K562 (cell line): ENCODE measurements around the gene NFKBIA. TPM values are rescaled to one million over a fixed set of nuclear protein-coding genes. Genes with fewer than 3 reads are reported as not detected.

Experiments
- CREM ChIP-seq: IDR thresholded peaks from 2 replicates; pipeline ENCODE4 v1.6.1; 2014; ENCODE audit warnings: antibody characterized with exemption, low read depth
- EHMT2 ChIP-seq: fragments of 450-650 bp; IDR thresholded peaks from 2 replicates; pipeline ENCODE4 v1.6.1; 2018; ENCODE audit warnings: antibody characterized with exemption
- FOXA3 ChIP-seq, 2 experiments: fragments of 450-650 bp in 1 of 2; sonication (generic) in 1 of 2; formaldehyde crosslinking; IDR thresholded peaks in 1 of 2; conservative IDR thresholded peaks in 1 of 2; 2 replicates each; pipeline versions ENCODE4 v1.4.0 to v1.8.0; 2020 to 2022; ENCODE audit warnings: mild to moderate bottlenecking in 2 of 2, missing genetic modification reagents in 1 of 2
- FOXK2 ChIP-seq, 2 experiments: fragments of 450-650 bp; IDR thresholded peaks in 1 of 2; conservative IDR thresholded peaks in 1 of 2; 2 replicates each; pipeline ENCODE4 v1.6.1; 2016; ENCODE audit warnings: low read depth in 2 of 2, mild to moderate bottlenecking in 1 of 2
- HNRNPH1 ChIP-seq: fragments of 200-400 bp; formaldehyde crosslinking; optimal IDR thresholded peaks from 2 replicates; pipeline ENCODE3; 2017; ENCODE audit warnings: low read depth, mild to moderate bottlenecking, low read length, moderate library complexity
- MEIS2 ChIP-seq: fragments of 450-650 bp; IDR thresholded peaks from 2 replicates; pipeline ENCODE4 v1.6.1; 2014; ENCODE audit warnings: mild to moderate bottlenecking; ENCODE audit not compliant: partially characterized antibody
- MYC ChIP-seq, 2 experiments: fragments of 250-450 bp in 1 of 2; sonication (Bioruptor Pico) in 1 of 2; IDR thresholded peaks; 2 replicates each; pipeline versions ENCODE4 v1.5.1 to v1.6.1; 2012 to 2021; ENCODE audit warnings: low read depth in 2 of 2, borderline replicate concordance in 1 of 2, improper control_type of control experiment in 1 of 2, low read length in 1 of 2, mild to moderate bottlenecking in 1 of 2, moderate library complexity in 1 of 2
- NFYB ChIP-seq: IDR thresholded peaks from 2 replicates; pipeline ENCODE4 v1.6.1; 2011; ENCODE audit warnings: mild to moderate bottlenecking, moderate library complexity; ENCODE audit not compliant: insufficient read length; ENCODE audit errors: extremely low read depth
- NRF1 ChIP-seq, 2 experiments: fragments of 450-650 bp; IDR thresholded peaks in 1 of 2; conservative IDR thresholded peaks in 1 of 2; 2 replicates each; pipeline ENCODE4 v1.6.1; 2014; ENCODE audit warnings: mild to moderate bottlenecking in 2 of 2
- TEAD4 ChIP-seq, 2 experiments: sonication (generic) in 1 of 2; formaldehyde crosslinking in 1 of 2; IDR thresholded peaks; 2 replicates each; pipeline versions ENCODE4 v1.6.1 to v1.8.0; 2012 to 2022; ENCODE audit warnings: borderline replicate concordance in 1 of 2, inconsistent platforms in 1 of 2, low read length in 1 of 2, mild to moderate bottlenecking in 1 of 2, missing genetic modification reagents in 1 of 2
- TGIF2 ChIP-seq: sonication (generic); formaldehyde crosslinking; IDR thresholded peaks from 2 replicates; pipeline ENCODE4 v1.8.1; 2022; ENCODE audit warnings: mild to moderate bottlenecking, missing genetic modification reagents, moderate library complexity
- ZNF589 ChIP-seq: fragments of 200-800 bp; sonication (Bioruptor generic); IDR thresholded peaks from 2 replicates; pipeline ENCODE4 v1.6.1; 2016; ENCODE audit warnings: low read depth, missing genetic modification characterization, missing compliant biosample characterization
- polyA plus RNA-seq, 8 experiments: library from polyadenylated mRNA; depleted of rRNA in 4 of 8; stranded (reverse) in 5 of 8; unstranded in 3 of 8; fragments of >200 nt; fragmentation: Nextera tagmentation in 2 of 8; fragmentation: Illumina TruSeq in 1 of 8; extraction: Ambion mirVana in 2 of 8; extraction: Trizol in 1 of 8; gene quantifications; 2 replicates each; pipeline versions ENCODE4 v1.2.1 to v1.2.3, GENCODE V29; 2011 to 2014; ENCODE audit warnings: inconsistent platforms in 1 of 8, missing spikeins in 1 of 8
- total RNA-seq, 7 experiments: library from RNA; depleted of rRNA in 6 of 7; stranded (reverse); fragments of >200 nt in 6 of 7; fragmentation: Illumina TruSeq in 2 of 7; extraction: Trizol in 2 of 7; gene quantifications; 2 replicates each; pipeline versions ENCODE4 v1.2.1 to v1.2.3, GENCODE V29; 2011 to 2021; ENCODE audit warnings: low replicate concordance in 1 of 7
- TF ChIP-seq, protein P1 (sequence below), 3 experiments: fragments of 200-800 bp in 1 of 3; fragments of 250-450 bp in 1 of 3; fragments of 450-650 bp in 1 of 3; sonication (Bioruptor Pico) in 1 of 3; sonication (Bioruptor generic) in 1 of 3; formaldehyde crosslinking in 1 of 3; IDR thresholded peaks; 2 replicates each; pipeline versions ENCODE4 v1.6.1 to v1.8.0; 2016 to 2022; ENCODE audit warnings: mild to moderate bottlenecking in 2 of 3, missing genetic modification characterization in 2 of 3, missing compliant biosample characterization in 1 of 3, moderate library complexity in 1 of 3
- TF ChIP-seq, protein P2 (sequence below): fragments of 450-650 bp; IDR thresholded peaks from 2 replicates; pipeline ENCODE4 v1.6.1; 2016
- TF ChIP-seq, protein P3 (sequence below), 2 experiments: IDR thresholded peaks in 1 of 2; conservative IDR thresholded peaks in 1 of 2; 2 replicates each; pipeline ENCODE4 v1.6.1; 2016; ENCODE audit warnings: low read depth in 2 of 2, mild to moderate bottlenecking in 1 of 2, missing compliant biosample characterization in 1 of 2, missing genetic modification characterization in 1 of 2, moderate library complexity in 1 of 2

The NFKBIA gene
- total and polyA plus RNA-seq, 9 of the 15 experiments (the other 6 are each of a cell fraction or from before 2014, with no cell fraction given) = 6.9 to 31.8 (median 18.2) TPM

DNA sequence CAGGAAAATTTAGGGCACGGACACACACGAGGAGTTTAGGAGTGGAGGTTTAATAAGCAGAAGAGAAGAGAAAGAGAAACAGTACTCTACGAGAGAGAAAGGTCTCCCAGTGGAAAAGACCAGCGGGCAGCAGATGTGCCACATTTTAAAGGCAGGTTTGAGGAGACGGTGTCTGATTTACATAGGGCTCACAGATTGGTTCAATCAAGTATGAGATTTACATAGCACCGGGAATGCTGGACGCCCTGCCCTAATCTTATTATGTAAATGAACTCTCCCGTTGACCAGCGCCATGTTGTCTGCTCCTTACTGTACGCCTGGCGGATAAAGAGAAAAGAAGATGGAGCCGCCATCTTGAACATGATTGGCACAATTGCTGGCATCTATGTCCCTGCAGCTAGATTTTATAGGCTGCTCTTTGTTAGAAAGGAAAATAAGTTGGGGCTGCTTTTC lies 17.9 kb downstream of the NFKBIA start (continued):
- TF ChIP-seq, protein P1, sequence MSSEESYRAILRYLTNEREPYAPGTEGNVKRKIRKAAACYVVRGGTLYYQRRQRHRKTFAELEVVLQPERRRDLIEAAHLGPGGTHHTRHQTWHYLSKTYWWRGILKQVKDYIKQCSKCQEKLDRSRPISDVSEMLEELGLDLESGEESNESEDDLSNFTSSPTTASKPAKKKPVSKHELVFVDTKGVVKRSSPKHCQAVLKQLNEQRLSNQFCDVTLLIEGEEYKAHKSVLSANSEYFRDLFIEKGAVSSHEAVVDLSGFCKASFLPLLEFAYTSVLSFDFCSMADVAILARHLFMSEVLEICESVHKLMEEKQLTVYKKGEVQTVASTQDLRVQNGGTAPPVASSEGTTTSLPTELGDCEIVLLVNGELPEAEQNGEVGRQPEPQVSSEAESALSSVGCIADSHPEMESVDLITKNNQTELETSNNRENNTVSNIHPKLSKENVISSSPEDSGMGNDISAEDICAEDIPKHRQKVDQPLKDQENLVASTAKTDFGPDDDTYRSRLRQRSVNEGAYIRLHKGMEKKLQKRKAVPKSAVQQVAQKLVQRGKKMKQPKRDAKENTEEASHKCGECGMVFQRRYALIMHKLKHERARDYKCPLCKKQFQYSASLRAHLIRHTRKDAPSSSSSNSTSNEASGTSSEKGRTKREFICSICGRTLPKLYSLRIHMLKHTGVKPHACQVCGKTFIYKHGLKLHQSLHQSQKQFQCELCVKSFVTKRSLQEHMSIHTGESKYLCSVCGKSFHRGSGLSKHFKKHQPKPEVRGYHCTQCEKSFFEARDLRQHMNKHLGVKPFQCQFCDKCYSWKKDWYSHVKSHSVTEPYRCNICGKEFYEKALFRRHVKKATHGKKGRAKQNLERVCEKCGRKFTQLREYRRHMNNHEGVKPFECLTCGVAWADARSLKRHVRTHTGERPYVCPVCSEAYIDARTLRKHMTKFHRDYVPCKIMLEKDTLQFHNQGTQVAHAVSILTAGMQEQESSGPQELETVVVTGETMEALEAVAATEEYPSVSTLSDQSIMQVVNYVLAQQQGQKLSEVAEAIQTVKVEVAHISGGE (CRISPR knock-in tag; IDR thresholded peaks at IDR 0.05) = peak in 1 of 3 experiments; percentile 30; a peak in 1 of 6 replicates
- TF ChIP-seq CREM = peak; percentile 24; the same call in 1 of the 2 replicates
- peak; percentile 37 for TF ChIP-seq MEIS2
- peak; percentile 42 to 75; a peak in 3 of 4 replicates for TF ChIP-seq FOXK2 (conservative IDR thresholded peaks at IDR 0.05 in 1 of 2, IDR thresholded peaks at IDR 0.05 in 1 of 2; ENCODE audit: low read depth in 2 of 2)
- TF ChIP-seq TGIF2 (CRISPR knock-in tag) = no peak
- TF ChIP-seq FOXA3 (CRISPR knock-in tag; conservative IDR thresholded peaks at IDR 0.05 in 1 of 2, IDR thresholded peaks at IDR 0.05 in 1 of 2) = no peak
- TF ChIP-seq HNRNPH1 = no peak
- peak; percentile 64 for TF ChIP-seq TEAD4 (IDR thresholded peaks at IDR 0.05; ENCODE audit: low read length)
- TF ChIP-seq TEAD4 (CRISPR knock-in tag; IDR thresholded peaks at IDR 0.05; ENCODE audit: borderline replicate concordance) = no peak
- TF ChIP-seq, protein P2, sequence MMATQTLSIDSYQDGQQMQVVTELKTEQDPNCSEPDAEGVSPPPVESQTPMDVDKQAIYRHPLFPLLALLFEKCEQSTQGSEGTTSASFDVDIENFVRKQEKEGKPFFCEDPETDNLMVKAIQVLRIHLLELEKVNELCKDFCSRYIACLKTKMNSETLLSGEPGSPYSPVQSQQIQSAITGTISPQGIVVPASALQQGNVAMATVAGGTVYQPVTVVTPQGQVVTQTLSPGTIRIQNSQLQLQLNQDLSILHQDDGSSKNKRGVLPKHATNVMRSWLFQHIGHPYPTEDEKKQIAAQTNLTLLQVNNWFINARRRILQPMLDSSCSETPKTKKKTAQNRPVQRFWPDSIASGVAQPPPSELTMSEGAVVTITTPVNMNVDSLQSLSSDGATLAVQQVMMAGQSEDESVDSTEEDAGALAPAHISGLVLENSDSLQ = peak; percentile 76
- TF ChIP-seq EHMT2 = no peak
- TF ChIP-seq ZNF589 (CRISPR knock-in tag) = 0 out of 2 replicates have a peak, but pooled peaks have one; percentile 28
- TF ChIP-seq MYC (IDR thresholded peaks at IDR 0.05; ENCODE audit: low read depth, low read length) = 0 out of 2 replicates have a peak, but pooled peaks have one; percentile 20
- no peak for TF ChIP-seq MYC (CRISPR knock-in tag; IDR thresholded peaks at IDR 0.05; ENCODE audit: borderline replicate concordance, low read depth)
- TF ChIP-seq NRF1 (conservative IDR thresholded peaks at IDR 0.05 in 1 of 2, IDR thresholded peaks at IDR 0.05 in 1 of 2) = no peak
- TF ChIP-seq NFYB = no peak
- TF ChIP-seq, protein P3, sequence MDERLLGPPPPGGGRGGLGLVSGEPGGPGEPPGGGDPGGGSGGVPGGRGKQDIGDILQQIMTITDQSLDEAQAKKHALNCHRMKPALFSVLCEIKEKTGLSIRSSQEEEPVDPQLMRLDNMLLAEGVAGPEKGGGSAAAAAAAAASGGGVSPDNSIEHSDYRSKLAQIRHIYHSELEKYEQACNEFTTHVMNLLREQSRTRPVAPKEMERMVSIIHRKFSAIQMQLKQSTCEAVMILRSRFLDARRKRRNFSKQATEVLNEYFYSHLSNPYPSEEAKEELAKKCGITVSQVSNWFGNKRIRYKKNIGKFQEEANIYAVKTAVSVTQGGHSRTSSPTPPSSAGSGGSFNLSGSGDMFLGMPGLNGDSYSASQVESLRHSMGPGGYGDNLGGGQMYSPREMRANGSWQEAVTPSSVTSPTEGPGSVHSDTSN (CRISPR knock-in tag; IDR thresholded peaks at IDR 0.05; ENCODE audit: low read depth) = no peak
- TF ChIP-seq, protein P3 (tag; conservative IDR thresholded peaks at IDR 0.05; ENCODE audit: low read depth) = peak; percentile 21; the same call in 1 of the 2 replicates
